Type B pancreatic cell (in vitro differentiated cells): ENCODE results near the gene ARL10. TPM values are rescaled to one million over a fixed set of nuclear protein-coding genes. Genes with fewer than 3 reads are reported as not detected.

Experiments
- DNase-seq: peaks from one replicate; pipeline ENCODE4 v3.0.0; 2021; ENCODE audit warnings: mixed read lengths; ENCODE audit not compliant: unreplicated experiment; ENCODE audit errors: extremely low spot score
- H3K27ac Mint-ChIP-seq: 2 replicates; pipeline ENCODE4 v1.8.0; 2021; ENCODE audit warnings: mild to moderate bottlenecking, mixed read lengths
- H3K27me3 Mint-ChIP-seq: 2 replicates; pipeline ENCODE4 v1.8.0; 2021; ENCODE audit warnings: mixed read lengths
- H3K36me3 Mint-ChIP-seq: 2 replicates; pipeline ENCODE4 v1.8.0; 2021; ENCODE audit warnings: mixed read lengths
- H3K4me1 Mint-ChIP-seq: one replicate; pipeline ENCODE4 v1.8.0; 2021; ENCODE audit warnings: mixed read lengths; ENCODE audit not compliant: unreplicated experiment
- H3K4me3 Mint-ChIP-seq: 2 replicates; pipeline ENCODE4 v1.8.0; 2021; ENCODE audit warnings: mild to moderate bottlenecking, mixed read lengths
- H3K9me3 Mint-ChIP-seq: 2 replicates; pipeline ENCODE4 v1.8.0; 2021; ENCODE audit warnings: mixed read lengths
- CTCF ChIP-seq: fragments of 200-600 bp; sonication (generic); conservative IDR thresholded peaks from 2 replicates; pipeline ENCODE4 v1.5.0; 2021; ENCODE audit warnings: antibody characterized with exemption, mild to moderate bottlenecking
- total RNA-seq: library from RNA; stranded (reverse); gene quantifications from 2 replicates; pipeline ENCODE4 v1.2.1, GENCODE V29; 2021; ENCODE audit warnings: low replicate concordance

Gene ARL10
- total RNA-seq, 1 donor from 2014 or later = 23.4 TPM

GRCh38 chr5:176387384-176387925 lies 22.2 kb downstream of the ARL10 start:
- H3K4me3 Mint-ChIP-seq = peak overlapping the region; percentile 100
- H3K4me1 Mint-ChIP-seq = peaks cover 11% of the 10 kb centered on the region
- no peak for DNase-seq
- H3K27ac Mint-ChIP-seq = peak overlapping the region; percentile 100
- H3K9me3 Mint-ChIP-seq = no peaks in the 10 kb centered on the region
- TF ChIP-seq CTCF = no peak
- peaks cover 15% of the 10 kb centered on the region for H3K36me3 Mint-ChIP-seq
- H3K27me3 Mint-ChIP-seq = no peaks in the 10 kb centered on the region

GRCh38 chr5:176388003-176388443 lies 22.7 kb downstream of the ARL10 start:
- Mint-ChIP-seq H3K9me3 (no peaks in the 10 kb centered on the region), H3K36me3 (peaks cover 15% of the 10 kb centered on the region), H3K4me1 (peaks cover 11% of the 10 kb centered on the region), H3K4me3 (peak overlapping the region; percentile 100), H3K27me3 (no peaks in the 10 kb centered on the region), H3K27ac (peak overlapping the region; percentile 100)
- no peak for TF ChIP-seq CTCF
- no peak for DNase-seq

GRCh38 chr5:176388444-176389134 lies 23.3 kb downstream of the ARL10 start, which contains the start of the genes HIGD2A and NOP16:
Gene HIGD2A, plus strand, starts transcription at chr5:176388751. Its CDS starts 69 bp downstream, at chr5:176388820.
Gene NOP16, minus strand, starts transcription at chr5:176388598. Its CDS starts 59 bp downstream, at chr5:176388539.
- Mint-ChIP-seq H3K27ac (peak within 1 kb of the TSS; percentile 100), H3K4me3 (peak within 1 kb of the TSS; percentile 100), H3K36me3 (peaks cover 15% of the 10 kb centered on the region), H3K9me3 (no peaks in the 10 kb centered on the region), H3K4me1 (peaks cover 11% of the 10 kb centered on the region), H3K27me3 (no peaks in the 10 kb centered on the region)
- no peak for TF ChIP-seq CTCF
- peak; percentile 97 for DNase-seq

- no peak for DNase-seq
- Mint-ChIP-seq H3K27me3 (no peaks in the 10 kb centered on the region), H3K9me3 (no peaks in the 10 kb centered on the region), H3K4me1 (peaks cover 11% of the 10 kb centered on the region), H3K27ac (peak overlapping the region; percentile 100), H3K36me3 (peaks cover 15% of the 10 kb centered on the region), H3K4me3 (peak overlapping the region; percentile 100)
- TF ChIP-seq CTCF = no peak
Measured at GRCh38 chr5:176389135-176390123, 24.1 kb downstream of the ARL10 start.

GRCh38 chr5:176391479-176391878 lies 26.2 kb downstream of the ARL10 start:
- H3K9me3 Mint-ChIP-seq = no peaks in the 10 kb centered on the region
- H3K27me3 Mint-ChIP-seq = no peaks in the 10 kb centered on the region
- peaks cover 5% of the 10 kb centered on the region for H3K36me3 Mint-ChIP-seq
- DNase-seq = no peak
- no peak overlapping the region for H3K27ac Mint-ChIP-seq
- H3K4me1 Mint-ChIP-seq = peaks cover 9% of the 10 kb centered on the region
- H3K4me3 Mint-ChIP-seq = no peak overlapping the region
- no peak for TF ChIP-seq CTCF
